ENCODE data around the gene FAM184A.

DNA sequence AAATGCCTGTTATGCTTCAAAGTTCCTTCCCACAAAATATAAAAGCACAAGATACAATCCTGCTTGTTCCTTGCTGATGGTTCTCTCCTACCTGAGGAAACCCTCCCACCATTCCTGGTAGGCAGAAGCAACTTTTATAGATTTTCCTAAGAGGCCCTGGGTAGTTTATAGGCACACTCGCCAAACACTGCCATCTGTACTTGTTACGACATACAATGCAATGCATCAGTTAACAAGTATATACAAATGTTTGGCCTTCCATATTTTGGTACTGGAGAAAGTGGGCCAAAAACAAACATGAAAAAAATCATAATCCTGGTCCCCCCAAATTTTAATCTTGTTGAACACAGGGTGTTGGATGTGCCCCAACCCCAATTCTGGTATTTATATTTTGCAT is 160.1 kb downstream of the FAM184A start:
- no peak for TF ChIP-seq POLR2A (IDR thresholded peaks at IDR 0.05)
- TF ChIP-seq, protein P1, sequence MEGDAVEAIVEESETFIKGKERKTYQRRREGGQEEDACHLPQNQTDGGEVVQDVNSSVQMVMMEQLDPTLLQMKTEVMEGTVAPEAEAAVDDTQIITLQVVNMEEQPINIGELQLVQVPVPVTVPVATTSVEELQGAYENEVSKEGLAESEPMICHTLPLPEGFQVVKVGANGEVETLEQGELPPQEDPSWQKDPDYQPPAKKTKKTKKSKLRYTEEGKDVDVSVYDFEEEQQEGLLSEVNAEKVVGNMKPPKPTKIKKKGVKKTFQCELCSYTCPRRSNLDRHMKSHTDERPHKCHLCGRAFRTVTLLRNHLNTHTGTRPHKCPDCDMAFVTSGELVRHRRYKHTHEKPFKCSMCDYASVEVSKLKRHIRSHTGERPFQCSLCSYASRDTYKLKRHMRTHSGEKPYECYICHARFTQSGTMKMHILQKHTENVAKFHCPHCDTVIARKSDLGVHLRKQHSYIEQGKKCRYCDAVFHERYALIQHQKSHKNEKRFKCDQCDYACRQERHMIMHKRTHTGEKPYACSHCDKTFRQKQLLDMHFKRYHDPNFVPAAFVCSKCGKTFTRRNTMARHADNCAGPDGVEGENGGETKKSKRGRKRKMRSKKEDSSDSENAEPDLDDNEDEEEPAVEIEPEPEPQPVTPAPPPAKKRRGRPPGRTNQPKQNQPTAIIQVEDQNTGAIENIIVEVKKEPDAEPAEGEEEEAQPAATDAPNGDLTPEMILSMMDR (IDR thresholded peaks at IDR 0.05) = no peak
- no peak for TF ChIP-seq POLR2AphosphoS5 (IDR thresholded peaks at IDR 0.05; ENCODE audit: insufficient read depth in 1 of 2, low read depth in 1 of 2)
